ENCODE results near the gene SCG5. TPM values are rescaled to one million over a fixed set of nuclear protein-coding genes. Genes with fewer than 3 reads are reported as not detected.

The SCG5 gene
- total RNA-seq, 2 experiments from 2014 or later = 1.6 to 2.2 TPM

GRCh38 chr15:32701863-32702262 is 60.4 kb downstream of the SCG5 start:
- no peaks in the 10 kb centered on the region for H3K4me1 Mint-ChIP-seq (ENCODE audit: low read depth)
- H3K27me3 Mint-ChIP-seq = peaks cover 6% of the 10 kb centered on the region
- no peaks in the 10 kb centered on the region for H3K9me3 Mint-ChIP-seq
- CTCF ChIA-PET = no interaction called here
- no peak overlapping the region for H3K27ac Mint-ChIP-seq
- H3K36me3 Mint-ChIP-seq = no peaks in the 10 kb centered on the region
- intact Hi-C loops (cut with micrococcal nuclease) = no loop called here
- H3K4me3 Mint-ChIP-seq = no peak overlapping the region
- DNase-seq = no peak
- POLR2A ChIA-PET = no interaction called here

GRCh38 chr15:32704395-32704981 is 63.0 kb downstream of the SCG5 start:
- H3K27ac Mint-ChIP-seq = no peak overlapping the region
- POLR2A ChIA-PET = no interaction called here
- no peak for DNase-seq
- CTCF ChIA-PET = interaction anchor here (0.6 kb wide), 1 partner anchor 42 kb away, joined by 3 read pairs; no protein-coding TSS in a partner anchor
- intact Hi-C loops (cut with micrococcal nuclease) = no loop called here
- no peaks in the 10 kb centered on the region for H3K9me3 Mint-ChIP-seq
- H3K36me3 Mint-ChIP-seq = no peaks in the 10 kb centered on the region
- peaks cover 10% of the 10 kb centered on the region for H3K27me3 Mint-ChIP-seq
- no peak overlapping the region for H3K4me3 Mint-ChIP-seq
- no peaks in the 10 kb centered on the region for H3K4me1 Mint-ChIP-seq (ENCODE audit: low read depth)

- intact Hi-C loops (cut with micrococcal nuclease) = no loop called here
Observed at GRCh38 chr15:32705446-32705845, 63.9 kb downstream of the SCG5 start.

DNA sequence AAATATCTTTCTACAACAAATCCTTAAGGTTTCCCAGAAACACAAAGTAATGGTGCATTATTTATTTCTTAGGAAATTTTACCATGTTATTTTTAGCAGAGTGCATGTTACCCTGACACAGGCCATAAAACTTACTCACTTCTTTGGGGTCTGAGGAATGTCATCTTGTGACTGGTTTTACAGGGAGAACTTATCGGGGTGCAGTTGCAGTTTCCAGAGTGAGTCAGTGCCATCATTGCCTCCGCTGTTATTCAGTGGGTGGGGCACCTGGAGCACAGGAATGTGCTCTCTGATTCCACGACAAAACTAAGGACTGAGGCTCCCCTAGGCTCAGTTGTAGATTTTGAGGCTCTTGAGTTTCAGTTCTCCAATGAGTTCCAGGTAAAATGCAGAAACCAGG is 65.2 kb downstream of the SCG5 start:
- POLR2A ChIA-PET = no interaction called here
- Mint-ChIP-seq H3K4me3 (no peak overlapping the region), H3K27ac (no peak overlapping the region), H3K27me3 (peaks cover 9% of the 10 kb centered on the region), H3K9me3 (no peaks in the 10 kb centered on the region), H3K4me1 (ENCODE audit: low read depth) (no peaks in the 10 kb centered on the region), H3K36me3 (no peaks in the 10 kb centered on the region)
- CTCF ChIA-PET = no interaction called here
- no peak for DNase-seq
- intact Hi-C loops (cut with micrococcal nuclease) = no loop called here

More at GRCh38 chr15:32705446-32705845, 63.9 kb downstream of the SCG5 start:
- CTCF ChIA-PET = no interaction called here
- H3K4me3 Mint-ChIP-seq = no peak overlapping the region
- no peaks in the 10 kb centered on the region for H3K36me3 Mint-ChIP-seq
- no peak for DNase-seq
- H3K27ac Mint-ChIP-seq = no peak overlapping the region
- H3K4me1 Mint-ChIP-seq (ENCODE audit: low read depth) = no peaks in the 10 kb centered on the region
- no peaks in the 10 kb centered on the region for H3K9me3 Mint-ChIP-seq
- POLR2A ChIA-PET = no interaction called here
- H3K27me3 Mint-ChIP-seq = peaks cover 10% of the 10 kb centered on the region

DNA sequence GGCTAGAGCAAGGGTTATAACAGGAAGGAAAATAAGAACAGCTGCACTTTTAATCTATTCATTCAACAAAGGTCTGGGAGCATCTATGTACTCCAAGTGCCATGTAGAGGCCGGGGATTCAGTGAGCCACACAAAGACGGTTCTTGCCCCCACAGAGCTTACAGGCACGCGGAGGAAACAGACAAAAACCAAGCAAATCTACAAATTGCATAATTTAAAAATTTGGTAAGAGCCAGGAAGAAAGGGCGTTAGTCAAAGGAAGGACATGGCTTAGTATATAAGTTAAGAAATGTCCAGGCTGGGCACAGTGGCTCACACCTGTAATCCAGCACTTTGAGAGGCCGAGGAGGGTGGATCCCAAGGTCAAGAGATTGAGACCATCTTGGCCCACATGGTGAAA is 65.9 kb downstream of the SCG5 start:
- no peak for DNase-seq
- peaks cover 11% of the 10 kb centered on the region for H3K27me3 Mint-ChIP-seq
- CTCF ChIA-PET = no interaction called here

GRCh38 chr15:32709295-32710033 is 68.0 kb downstream of the SCG5 start:
- ChIA-PET CTCF (no interaction called here), POLR2A (no interaction called here)
- intact Hi-C loops (cut with micrococcal nuclease) = no loop called here

More for the DNA sequence above, 65.9 kb downstream of the SCG5 start:
- no peak overlapping the region for H3K27ac Mint-ChIP-seq
- intact Hi-C loops (cut with micrococcal nuclease) = no loop called here
- no peak overlapping the region for H3K4me3 Mint-ChIP-seq
- POLR2A ChIA-PET = no interaction called here
- no peaks in the 10 kb centered on the region for H3K9me3 Mint-ChIP-seq
- H3K4me1 Mint-ChIP-seq (ENCODE audit: low read depth) = no peaks in the 10 kb centered on the region
- no peaks in the 10 kb centered on the region for H3K36me3 Mint-ChIP-seq

DNA sequence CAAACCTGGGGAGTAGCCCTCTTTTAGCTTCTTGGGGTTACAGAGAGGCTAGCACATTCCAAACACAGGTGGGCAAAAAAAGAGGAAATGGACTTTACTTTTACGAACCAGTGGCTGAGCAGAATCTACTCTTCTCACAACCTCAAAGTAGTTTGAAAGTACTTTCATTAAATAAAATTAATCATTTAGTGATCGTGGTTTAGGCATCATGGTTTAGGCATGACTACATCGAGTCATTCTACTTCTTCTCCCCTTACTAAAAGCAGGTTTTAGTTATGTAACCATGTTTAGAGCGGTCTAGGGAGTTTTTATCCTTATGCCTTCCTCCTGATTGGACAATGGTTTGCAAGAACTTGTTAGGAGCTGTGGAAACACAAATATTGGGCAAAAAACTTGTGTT is 73.8 kb downstream of the SCG5 start:
- no peaks in the 10 kb centered on the region for H3K36me3 Mint-ChIP-seq
- ChIA-PET POLR2A (no interaction called here), CTCF (no interaction called here)
- no peak for DNase-seq
- no peaks in the 10 kb centered on the region for H3K9me3 Mint-ChIP-seq
- H3K27ac Mint-ChIP-seq = no peak overlapping the region
- no peak overlapping the region for H3K4me3 Mint-ChIP-seq
- intact Hi-C loops (cut with micrococcal nuclease) = no loop called here
- peaks cover 57% of the 10 kb centered on the region for H3K27me3 Mint-ChIP-seq
- H3K4me1 Mint-ChIP-seq (ENCODE audit: low read depth) = peaks cover 21% of the 10 kb centered on the region

More at GRCh38 chr15:32709295-32710033, 68.0 kb downstream of the SCG5 start:
- Mint-ChIP-seq H3K4me1 (ENCODE audit: low read depth) (no peaks in the 10 kb centered on the region), H3K36me3 (no peaks in the 10 kb centered on the region), H3K4me3 (no peak overlapping the region), H3K9me3 (no peaks in the 10 kb centered on the region), H3K27me3 (peaks cover 22% of the 10 kb centered on the region), H3K27ac (no peak overlapping the region)
- DNase-seq = no peak

DNA sequence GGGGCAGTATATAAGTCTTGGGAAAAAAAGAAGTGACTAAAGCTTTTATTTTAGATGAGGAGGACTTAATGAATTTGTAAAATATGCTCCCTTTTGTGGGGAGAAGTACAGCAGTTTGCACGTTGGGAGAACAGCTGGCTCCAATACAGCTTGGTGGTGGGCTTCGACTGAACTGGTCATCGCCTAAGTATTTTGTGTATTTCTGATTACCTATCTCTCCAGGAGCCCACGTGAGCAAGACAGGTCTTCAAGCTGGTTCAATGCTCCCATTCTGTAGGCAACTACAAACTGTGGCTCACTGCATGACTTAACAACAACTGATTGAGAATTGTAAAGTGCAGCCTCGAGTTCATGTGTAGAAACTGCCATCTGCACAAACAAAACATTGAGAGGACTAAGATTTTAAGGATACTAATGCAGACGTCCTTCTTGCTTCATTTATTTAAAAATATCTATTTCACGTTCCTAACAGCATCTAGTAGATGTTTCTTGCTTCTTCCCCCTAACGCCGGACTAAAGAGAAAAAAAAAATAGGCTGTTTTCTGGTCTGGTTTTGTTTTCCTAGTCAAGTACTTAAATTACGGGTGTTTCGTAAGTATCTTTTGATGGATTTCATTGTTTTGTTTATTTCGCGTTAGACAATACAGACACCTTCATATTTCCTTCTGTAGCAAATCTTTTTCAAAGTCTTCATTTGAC is 74.9 kb downstream of the SCG5 start:
- Mint-ChIP-seq H3K36me3 (no peaks in the 10 kb centered on the region), H3K27ac (no peak overlapping the region), H3K4me1 (ENCODE audit: low read depth) (peaks cover 21% of the 10 kb centered on the region), H3K9me3 (no peaks in the 10 kb centered on the region), H3K27me3 (peaks cover 65% of the 10 kb centered on the region), H3K4me3 (no peak overlapping the region)
- ChIA-PET POLR2A (no interaction called here), CTCF (interaction anchor here (0.8 kb wide), 1 partner anchor 55 kb away, joined by 3 read pairs; no protein-coding TSS in a partner anchor)
- intact Hi-C loops (cut with micrococcal nuclease) = no loop called here
- no peak for DNase-seq

DNA sequence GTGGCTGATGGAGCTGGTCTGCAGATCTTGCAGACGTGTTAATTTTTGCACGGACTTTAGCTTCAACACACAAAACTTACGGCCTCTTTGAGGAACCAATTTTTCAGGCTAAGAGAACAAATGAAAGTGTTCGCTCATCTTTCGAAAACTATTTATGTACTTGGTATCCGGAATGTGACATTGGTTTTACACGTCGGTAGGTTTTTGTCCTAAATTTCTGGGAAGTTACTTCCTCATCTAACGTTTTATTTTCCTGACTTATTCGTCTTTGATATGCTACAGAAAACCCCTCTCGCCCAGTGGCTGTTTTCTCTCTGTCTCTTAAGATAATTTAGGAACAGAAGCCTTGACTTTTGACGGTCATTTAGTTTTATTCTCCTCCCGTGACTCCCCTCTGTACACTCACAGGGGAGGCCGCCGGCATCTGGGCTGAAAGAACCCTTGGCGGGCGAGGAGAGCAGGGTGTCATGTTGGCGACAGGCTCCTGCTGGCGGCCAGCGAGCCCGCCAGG is 75.5 kb downstream of the SCG5 start:
- POLR2A ChIA-PET = no interaction called here
- intact Hi-C loops (cut with micrococcal nuclease) = no loop called here
- Mint-ChIP-seq H3K36me3 (no peaks in the 10 kb centered on the region), H3K27me3 (peaks cover 67% of the 10 kb centered on the region), H3K4me1 (ENCODE audit: low read depth) (peaks cover 21% of the 10 kb centered on the region), H3K27ac (no peak overlapping the region), H3K4me3 (no peak overlapping the region), H3K9me3 (no peaks in the 10 kb centered on the region)
- no peak for DNase-seq
- CTCF ChIA-PET = interaction anchor here (0.8 kb wide), 1 partner anchor 55 kb away, joined by 3 read pairs; no protein-coding TSS in a partner anchor

DNA sequence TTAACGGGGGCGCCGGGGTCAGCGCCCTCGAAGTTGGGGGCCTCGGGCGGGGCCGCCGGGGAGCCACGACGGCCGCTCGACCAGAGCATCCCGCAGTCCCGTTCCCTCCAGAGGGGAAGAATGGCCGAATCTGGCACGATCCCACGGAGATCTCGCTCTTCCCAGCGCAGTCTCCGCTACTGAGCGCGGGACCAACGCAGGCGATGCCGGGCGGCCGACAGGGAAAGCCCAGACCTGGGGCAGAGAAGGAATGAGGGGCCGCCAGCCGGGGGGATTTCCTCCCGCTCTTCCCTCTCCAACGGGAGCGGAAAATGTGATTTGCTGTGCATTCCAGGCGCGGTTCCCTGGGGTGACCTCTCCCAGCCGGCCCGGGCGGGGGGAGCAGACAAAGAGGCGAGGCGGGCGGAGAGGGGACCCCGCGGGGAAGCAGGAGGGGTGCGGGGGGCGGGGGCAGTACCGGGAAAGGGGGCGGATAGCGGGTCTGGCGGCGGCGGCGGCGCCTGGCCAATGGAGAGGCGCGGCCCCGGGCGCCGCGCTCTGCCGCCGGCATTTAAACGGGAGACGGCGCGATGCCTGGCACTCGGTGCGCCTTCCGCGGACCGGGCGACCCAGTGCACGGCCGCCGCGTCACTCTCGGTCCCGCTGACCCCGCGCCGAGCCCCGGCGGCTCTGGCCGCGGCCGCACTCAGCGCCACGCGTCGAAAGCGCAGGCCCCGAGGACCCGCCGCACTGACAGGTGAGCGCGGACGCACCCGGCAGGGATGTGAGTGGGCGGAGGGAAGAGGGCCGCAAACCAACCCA is 76.1 kb downstream of the SCG5 start, which contains the start of gene GREM1:
Gene GREM1, plus strand, starts transcription at position 579 of the 801 bp plus-strand sequence. CDS start 12,687 bp downstream, outside the sequence.
- POLR2A ChIA-PET = no interaction called here
- peaks cover 21% of the 10 kb centered on the region for H3K4me1 Mint-ChIP-seq (ENCODE audit: low read depth)
- peaks cover 72% of the 10 kb centered on the region for H3K27me3 Mint-ChIP-seq
- H3K4me3 Mint-ChIP-seq = no peak within 1 kb of the TSS
- intact Hi-C loops (cut with micrococcal nuclease) = no loop called here
- H3K9me3 Mint-ChIP-seq = no peaks in the 10 kb centered on the region
- H3K27ac Mint-ChIP-seq = no peak within 1 kb of the TSS
- CTCF ChIA-PET = interaction anchor here (0.8 kb wide), 1 partner anchor 56 kb away, joined by 3 read pairs; no protein-coding TSS in a partner anchor
- no peaks in the 10 kb centered on the region for H3K36me3 Mint-ChIP-seq
- no peak for DNase-seq

DNA sequence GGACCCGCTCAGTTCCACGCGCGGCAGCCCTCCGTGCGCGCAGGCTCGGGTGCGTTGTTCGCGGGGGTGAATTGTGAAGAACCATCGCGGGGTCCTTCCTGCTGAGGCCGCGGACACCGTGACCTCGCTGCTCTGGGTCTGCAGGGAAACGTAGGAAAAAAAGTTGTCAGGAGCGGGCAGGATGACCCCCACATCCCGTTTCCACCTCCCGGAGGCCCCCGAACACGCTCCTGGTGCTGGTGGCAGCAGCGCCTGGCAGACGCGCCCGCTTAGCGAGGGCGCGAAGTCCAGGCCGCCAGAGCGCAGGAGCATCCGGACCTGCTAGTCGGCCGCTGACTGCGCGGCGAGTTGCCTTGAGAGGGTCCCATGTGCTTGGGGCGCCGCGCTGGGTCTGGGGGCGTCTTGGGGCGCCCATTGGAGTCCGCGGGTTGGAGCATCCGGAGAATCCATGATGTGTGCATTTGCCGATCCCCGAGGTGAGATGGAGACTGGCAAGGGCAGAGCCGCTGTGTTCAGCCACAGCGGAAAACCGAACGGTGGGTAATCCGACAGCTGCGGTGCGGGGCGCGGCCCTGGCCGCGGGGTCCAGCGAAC is 76.8 kb downstream of the SCG5 start:
- no peak overlapping the region for H3K4me3 Mint-ChIP-seq
- ChIA-PET POLR2A (no interaction called here), CTCF (no interaction called here)
- intact Hi-C loops (cut with micrococcal nuclease) = no loop called here
- peaks cover 71% of the 10 kb centered on the region for H3K27me3 Mint-ChIP-seq
- no peaks in the 10 kb centered on the region for H3K9me3 Mint-ChIP-seq
- no peaks in the 10 kb centered on the region for H3K36me3 Mint-ChIP-seq
- no peak for DNase-seq
- peaks cover 23% of the 10 kb centered on the region for H3K4me1 Mint-ChIP-seq (ENCODE audit: low read depth)
- no peak overlapping the region for H3K27ac Mint-ChIP-seq
